GM19099 (cell line): ENCODE data around the gene CLEC17A.

ENCODE experiments used
- POLR2A ChIP-seq: IDR thresholded peaks from 3 replicates; pipeline ENCODE4 v1.6.1; 2011; ENCODE audit warnings: low read depth; ENCODE audit not compliant: insufficient read length; ENCODE audit errors: extremely low read depth

Gene CLEC17A

GRCh38 chr19:14570864-14571527, 11.9 kb upstream of the CLEC17A start:
- no peak for TF ChIP-seq POLR2A

- TF ChIP-seq POLR2A, result peak; percentile 91
Observed at GRCh38 chr19:14571695-14572490, 11.0 kb upstream of the CLEC17A start, which contains the start of gene NDUFB7. Gene NDUFB7 (minus strand): TSS chr19:14572066. CDS start chr19:14572000, 66 bp downstream.

GRCh38 chr19:14575428-14575980, 7.4 kb upstream of the CLEC17A start:
- no peak for TF ChIP-seq POLR2A

- TF ChIP-seq POLR2A, result no peak
Observed at GRCh38 chr19:14576363-14576762, 6.5 kb upstream of the CLEC17A start.

- no peak for TF ChIP-seq POLR2A
Observed at GRCh38 chr19:14577264-14577663, 5.6 kb upstream of the CLEC17A start.

GRCh38 chr19:14577885-14578427, 4.9 kb upstream of the CLEC17A start:
- TF ChIP-seq POLR2A, result peak; percentile 39

- TF ChIP-seq POLR2A, result no peak
Observed at GRCh38 chr19:14580623-14581237, 2.2 kb upstream of the CLEC17A start.

GRCh38 chr19:14595558-14595957, 12.7 kb downstream of the CLEC17A start:
- TF ChIP-seq POLR2A, result no peak

GRCh38 chr19:14599548-14600147, 16.8 kb downstream of the CLEC17A start:
- TF ChIP-seq POLR2A, result no peak

- no peak for TF ChIP-seq POLR2A
Observed at GRCh38 chr19:14603990-14604387, 21.1 kb downstream of the CLEC17A start.

GRCh38 chr19:14606627-14607026, 23.7 kb downstream of the CLEC17A start:
- TF ChIP-seq POLR2A, result no peak

GRCh38 chr19:14611051-14611450, 28.2 kb downstream of the CLEC17A start:
- TF ChIP-seq POLR2A, result no peak

- TF ChIP-seq POLR2A, result no peak
Observed at GRCh38 chr19:14612657-14613056, 29.8 kb downstream of the CLEC17A start.

- no peak for TF ChIP-seq POLR2A
Observed at GRCh38 chr19:14614099-14614412, 31.2 kb downstream of the CLEC17A start.

- no peak for TF ChIP-seq POLR2A
Observed at GRCh38 chr19:14615623-14616022, 32.7 kb downstream of the CLEC17A start.
